Pancreas (tissue), 10 donors: ENCODE data around the gene PSTPIP2. TPM values are rescaled to one million over a fixed set of nuclear protein-coding genes. Genes with fewer than 3 reads are reported as not detected.
A peak's percentile ranks its signal among the peaks of the same experiment; 100 is the strongest.

ENCODE experiments used
- ATAC-seq, 4 donors: fragments of 200-7000 bp; cut with Tn5 transposase; one replicate each; pipeline versions ENCODE4 v1.8.0 to v1.9.1; 2020; ENCODE audit warnings: mild to moderate bottlenecking in 4 of 4, moderate library complexity in 4 of 4
- DNase-seq, 6 donors: peaks; one replicate each; pipeline ENCODE4 v3.0.0-alpha.2; 2020
- FAIRE-seq: peaks from 2 replicates; lab custom pipeline; 2012; peaks lifted over from hg19 to GRCh38; lab: Jason Lieb, UNC
- H3K27ac ChIP-seq, 4 donors: fragments of 200-600 bp; sonication (generic); 1 replicate in 3 of 4; 2 replicates in 1 of 4; pipeline versions ENCODE4 v1.5.0 to v1.8.0; 2020
- H3K27me3 ChIP-seq, 4 donors: fragments of 200-600 bp; one replicate each; pipeline ENCODE4 v1.8.0; 2021
- H3K36me3 ChIP-seq, 3 donors: fragments of 200-600 bp; sonication (generic) in 1 of 3; one replicate each; pipeline versions ENCODE4 v1.5.0 to v1.8.0; 2020 to 2021
- H3K4me1 ChIP-seq, 3 donors: fragments of 200-600 bp; one replicate each; pipeline ENCODE4 v1.8.0; 2021
- H3K4me3 ChIP-seq, 4 donors: fragments of 200-600 bp; sonication (generic) in 2 of 4; one replicate each; pipeline versions ENCODE4 v1.5.0 to v1.8.0; 2020 to 2021
- H3K9me3 ChIP-seq, 4 donors: fragments of 200-600 bp; one replicate each; pipeline ENCODE4 v1.8.0; 2021
- WGBS, 2 donors: extraction: QIAGEN DNeasy Blood & Tissue Kit; methylation state at CpG; one replicate each; pipeline ENCODE4 v1.1.7; 2013; 5-methylcytosine and 5-hydroxymethylcytosine counted together
- intact Hi-C, 3 donors: fragments of 100-400 bp; cut with DNase I; formaldehyde crosslinking; loops; one replicate each; pipeline versions ENCODE4 v1.11.1 to v1.14.2; 2022
- polyA plus RNA-seq, 2 donors: library from polyadenylated mRNA; stranded (reverse); fragments of 200-250 nt; gene quantifications; one replicate each; pipeline ENCODE4 v1.2.3, GENCODE V29; 2013
- total RNA-seq, 6 donors: library from RNA; stranded (reverse); fragmentation: NEBNext Ultra II Directional in 4 of 6; extraction: Animal tissue kit (Norgen Biotek cat#: 25700) in 4 of 6; gene quantifications; one replicate each; pipeline versions ENCODE4 v1.2.1 to v1.2.4, GENCODE V29; 2021 to 2023
- TF ChIP-seq, protein P1 (sequence below), 4 donors: fragments of 200-600 bp; sonication (generic) in 3 of 4; IDR thresholded peaks; one replicate each; pipeline versions ENCODE4 v1.5.0 to v1.8.0; 2021; ENCODE audit warnings: antibody characterized with exemption in 4 of 4
- donor health status: healthy with polysubstance abuse.
- donor health status: DM: no; HTN: no; CAD: no; lungs with moderate emphysema.
- donor health status: DM: no; HTN: no; CAD: no.
- donor health status: control.
- donor health status: control.
- donor health status: Bipolar disorder and iron deficiency.
- donor health status: DM: yes; HTN: yes; CAD: no.
- donor health status: DM: no; HTN: no; CAD: no.
- donor health status: DM: no; HTN: no; CAD: no.
- donor health status: DM: yes; HTN: yes; CAD: no.

PSTPIP2 gene
- total and polyA plus RNA-seq, 8 donors = 2.0 to 8.5 (median 2.4) TPM

DNA sequence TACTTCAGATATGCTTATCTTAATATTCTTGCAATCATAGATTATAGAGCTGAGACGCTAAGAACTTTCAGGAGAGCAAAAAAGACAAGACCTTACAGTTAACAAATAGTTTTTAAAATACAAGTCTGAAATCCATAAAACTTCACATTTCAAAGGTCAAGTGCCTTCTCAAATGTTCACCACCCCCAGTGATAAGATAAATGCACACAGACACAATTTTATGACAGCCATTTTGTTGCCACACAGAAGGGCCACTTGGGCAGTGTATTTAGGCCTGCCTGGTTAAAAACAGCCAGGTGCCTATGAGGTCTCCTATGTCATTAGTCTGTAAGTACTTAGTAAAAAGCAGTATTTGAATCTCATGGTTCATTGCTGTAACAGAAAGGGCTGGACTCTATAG is 8.1 kb upstream of the PSTPIP2 start:
- Histone ChIP-seq H3K4me1 (no peaks in the 10 kb centered on the region), H3K27ac (no peak overlapping the region), H3K4me3 (no peak overlapping the region), H3K27me3 (no peaks in the 10 kb centered on the region), H3K36me3 (peaks cover 0 to 38% (median 16%) of the 10 kb centered on the region in 3 donors), H3K9me3 (no peaks in the 10 kb centered on the region)
- intact Hi-C loops = no loop called here
- FAIRE-seq = no peak
- TF ChIP-seq, protein P1, sequence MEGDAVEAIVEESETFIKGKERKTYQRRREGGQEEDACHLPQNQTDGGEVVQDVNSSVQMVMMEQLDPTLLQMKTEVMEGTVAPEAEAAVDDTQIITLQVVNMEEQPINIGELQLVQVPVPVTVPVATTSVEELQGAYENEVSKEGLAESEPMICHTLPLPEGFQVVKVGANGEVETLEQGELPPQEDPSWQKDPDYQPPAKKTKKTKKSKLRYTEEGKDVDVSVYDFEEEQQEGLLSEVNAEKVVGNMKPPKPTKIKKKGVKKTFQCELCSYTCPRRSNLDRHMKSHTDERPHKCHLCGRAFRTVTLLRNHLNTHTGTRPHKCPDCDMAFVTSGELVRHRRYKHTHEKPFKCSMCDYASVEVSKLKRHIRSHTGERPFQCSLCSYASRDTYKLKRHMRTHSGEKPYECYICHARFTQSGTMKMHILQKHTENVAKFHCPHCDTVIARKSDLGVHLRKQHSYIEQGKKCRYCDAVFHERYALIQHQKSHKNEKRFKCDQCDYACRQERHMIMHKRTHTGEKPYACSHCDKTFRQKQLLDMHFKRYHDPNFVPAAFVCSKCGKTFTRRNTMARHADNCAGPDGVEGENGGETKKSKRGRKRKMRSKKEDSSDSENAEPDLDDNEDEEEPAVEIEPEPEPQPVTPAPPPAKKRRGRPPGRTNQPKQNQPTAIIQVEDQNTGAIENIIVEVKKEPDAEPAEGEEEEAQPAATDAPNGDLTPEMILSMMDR (IDR thresholded peaks at IDR 0.05) = no peak
- WGBS, 2 donors = 57 to 65% methylated on average over 1 of the region's 1 CpG
- no peak for ATAC-seq
- no peak for DNase-seq

DNA sequence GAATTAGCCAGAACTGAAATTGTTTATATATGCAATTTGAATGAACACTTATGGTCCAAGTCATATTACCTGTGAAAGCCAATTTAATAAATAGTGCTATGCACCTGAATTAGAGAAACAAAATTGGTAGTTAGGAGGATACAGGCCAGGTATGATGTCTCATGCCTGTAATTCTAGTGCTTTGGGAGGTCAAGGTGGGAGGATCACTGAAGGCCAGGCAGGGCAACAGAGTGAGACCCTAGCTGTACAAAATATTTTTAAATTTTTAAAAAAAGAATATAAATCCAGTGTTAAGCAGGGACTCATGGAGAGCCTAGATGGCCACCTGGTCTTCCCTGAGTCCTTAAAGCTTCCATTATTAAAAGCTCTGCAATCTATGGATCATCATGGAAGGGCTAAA is 7.3 kb upstream of the PSTPIP2 start:
- no peak for DNase-seq
- no peaks in the 10 kb centered on the region for H3K9me3 ChIP-seq
- FAIRE-seq = no peak
- peaks cover 0 to 30% (median 12%) of the 10 kb centered on the region in 3 donors for H3K36me3 ChIP-seq
- intact Hi-C loops = loop anchor here in 1 of 3 donors (10.0 kb wide), 1 partner anchor 105 kb away; no protein-coding TSS in a partner anchor
- H3K4me1 ChIP-seq = no peaks in the 10 kb centered on the region
- no peak for ATAC-seq
- H3K27ac ChIP-seq = no peak overlapping the region
- H3K4me3 ChIP-seq = no peak overlapping the region
- H3K27me3 ChIP-seq = no peaks in the 10 kb centered on the region
- TF ChIP-seq, protein P1 (IDR thresholded peaks at IDR 0.05) = no peak

DNA sequence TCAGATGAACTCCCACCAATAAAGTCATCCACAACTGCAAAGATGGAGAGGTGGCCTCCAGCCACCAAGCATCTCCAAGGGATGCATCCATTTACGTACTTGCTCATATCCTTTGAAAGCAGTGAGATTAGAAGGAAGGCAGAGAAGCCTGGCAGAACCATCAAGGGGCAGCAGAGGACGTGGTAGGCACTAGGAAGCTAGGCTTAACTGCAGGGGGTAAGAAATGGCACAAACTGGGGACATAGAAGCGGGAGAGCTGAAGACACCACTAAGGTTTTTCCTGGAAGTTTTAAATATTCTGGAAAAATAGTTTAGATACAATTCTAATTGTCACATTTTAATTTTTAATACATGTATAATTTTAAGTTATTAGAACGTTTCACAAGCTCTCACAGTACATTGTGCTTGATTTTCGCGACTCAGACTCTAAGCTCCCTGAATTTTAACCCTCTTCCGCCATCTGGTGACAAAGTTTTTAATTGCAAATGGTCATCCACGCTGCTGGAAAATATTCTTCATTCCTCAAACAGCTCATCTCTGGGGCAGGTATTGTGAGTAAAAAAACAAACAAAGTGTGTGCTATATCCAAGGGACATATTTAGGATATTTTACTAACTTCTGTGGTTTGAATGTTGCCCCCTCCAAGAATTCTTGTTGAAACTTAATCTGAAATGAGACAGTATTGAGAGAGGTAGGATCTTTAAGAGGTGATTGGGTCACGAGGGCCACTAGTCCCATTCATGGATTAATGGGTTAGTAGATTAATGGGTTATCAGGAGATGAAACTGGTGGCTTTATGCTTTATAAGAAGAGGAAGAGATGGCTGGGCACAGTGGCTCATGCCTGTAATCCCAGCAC is 1.6 kb upstream of the PSTPIP2 start:
- intact Hi-C loops = loop anchor here in 1 of 3 donors (10.0 kb wide), 1 partner anchor 99 kb away; no protein-coding TSS in a partner anchor
- FAIRE-seq = peak; percentile 92

DNA sequence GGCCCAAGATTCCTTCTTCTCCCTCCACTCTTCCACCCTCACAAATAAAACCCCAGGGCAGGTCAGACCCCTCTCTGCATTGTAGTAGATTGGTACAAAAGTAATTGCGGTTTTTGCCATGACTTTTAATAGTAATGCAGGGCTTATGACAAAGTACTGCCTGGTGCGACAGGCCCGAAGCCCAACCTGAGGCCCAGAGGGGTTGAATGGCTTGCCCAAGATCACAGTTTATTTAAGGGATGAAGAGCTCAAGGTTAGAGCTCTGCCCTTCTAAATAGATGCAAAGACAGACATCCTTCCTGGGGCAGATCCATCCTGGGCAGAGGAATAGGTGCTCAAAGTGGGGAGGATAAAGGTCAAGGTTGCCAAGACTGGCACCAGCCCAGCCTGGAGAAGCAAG is 899 bp upstream of the PSTPIP2 start:
- ATAC-seq (no peak), FAIRE-seq (no peak), DNase-seq (no peak)
- Histone ChIP-seq H3K4me1 (peaks cover 0 to 14% (median 0%) of the 10 kb centered on the region in 3 donors), H3K27ac (no peak overlapping the region), H3K36me3 (no peaks in the 10 kb centered on the region), H3K4me3 (no peak overlapping the region), H3K9me3 (no peaks in the 10 kb centered on the region), H3K27me3 (no peaks in the 10 kb centered on the region)
- intact Hi-C loops = loop anchor here in 1 of 3 donors (10.0 kb wide), 1 partner anchor 98 kb away; no protein-coding TSS in a partner anchor
- WGBS, 2 donors = 59 to 62% methylated on average over 3 of the region's 3 CpGs
- TF ChIP-seq, protein P1 (IDR thresholded peaks at IDR 0.05) = no peak

More for the DNA sequence above, 1.6 kb upstream of the PSTPIP2 start:
- Histone ChIP-seq H3K27ac (no peak overlapping the region), H3K4me1 (peaks cover 0 to 14% (median 0%) of the 10 kb centered on the region in 3 donors), H3K36me3 (no peaks in the 10 kb centered on the region), H3K4me3 (no peak overlapping the region), H3K27me3 (no peaks in the 10 kb centered on the region), H3K9me3 (no peaks in the 10 kb centered on the region)
- 26 to 27% methylated on average over 9 of the region's 9 CpGs for WGBS, 2 donors
- TF ChIP-seq, protein P1 (IDR thresholded peaks at IDR 0.05) = peak in 3 of 4 donors; percentile 41 to 55 (median 48)
- peak; percentile 58 to 77 (median 70) for ATAC-seq
- peak in 2 of 6 donors; percentile 19 to 59 for DNase-seq
